CD4-positive, alpha-beta T cell (primary cell): ENCODE measurements around the gene PHOX2A. TPM values are rescaled to one million over a fixed set of nuclear protein-coding genes. Genes with fewer than 3 reads are reported as not detected.

ENCODE experiments used
- ATAC-seq: fragments of 200-7000 bp; cut with Tn5 transposase; one replicate; pipeline ENCODE4 v1.10.0; 2022; ENCODE audit warnings: mild to moderate bottlenecking; ENCODE audit not compliant: poor library complexity
- CTCF ChIA-PET: fragments of 350-600 bp; sonication (Branson Sonifier 250); formaldehyde crosslinking; loops from one replicate; lab custom pipeline; 2021; ENCODE audit warnings: antibody characterized with exemption, inconsistent platforms; lab: Charles Lee
- POLR2A ChIA-PET: fragments of 350-600 bp; sonication (Branson Sonifier 250); formaldehyde crosslinking; loops from one replicate; lab custom pipeline; 2021; ENCODE audit warnings: antibody characterized with exemption, inconsistent platforms; lab: Charles Lee
- DNase-seq, 14 experiments: peaks; one replicate each; pipeline ENCODE4 v3.0.0-alpha.2; 2013 to 2020; ENCODE audit warnings: mixed read lengths in 2 of 14
- H3K27ac ChIP-seq, 2 donors: one replicate each; pipeline versions ENCODE4 v1.5.1 to v1.7.0; 2013; ENCODE audit warnings: low read length in 2 of 2, low read depth in 1 of 2, mild to moderate bottlenecking in 1 of 2
- H3K27me3 ChIP-seq, 2 experiments: 1 replicate in 1 of 2; 2 replicates in 1 of 2; pipeline versions ENCODE4 v1.6.1 to v1.7.0; 2013; ENCODE audit warnings: low read length in 2 of 2, control low read depth in 1 of 2, mild to moderate bottlenecking in 1 of 2, moderate library complexity in 1 of 2; ENCODE audit not compliant: insufficient read depth in 2 of 2, control insufficient read depth in 1 of 2
- H3K36me3 ChIP-seq: one replicate; pipeline ENCODE4 v1.6.1; 2013; ENCODE audit warnings: low read length, control low read depth; ENCODE audit not compliant: insufficient read depth
- H3K4me1 ChIP-seq: one replicate; pipeline ENCODE4 v1.6.1; 2013; ENCODE audit warnings: low read length, control low read depth; ENCODE audit not compliant: insufficient read depth
- H3K4me3 ChIP-seq: one replicate; pipeline ENCODE4 v1.5.1; 2013; ENCODE audit warnings: mild to moderate bottlenecking, low read length, moderate library complexity
- H3K9me3 ChIP-seq, 2 experiments: 1 replicate in 1 of 2; 2 replicates in 1 of 2; pipeline versions ENCODE4 v1.6.1 to v1.7.0; 2013; ENCODE audit warnings: low read length in 2 of 2, mild to moderate bottlenecking in 2 of 2, control low read depth in 1 of 2, moderate library complexity in 1 of 2; ENCODE audit not compliant: control insufficient read depth in 1 of 2, insufficient read depth in 1 of 2
- H3K27ac Mint-ChIP-seq: one replicate; pipeline ENCODE4 v1.8.0; 2020; ENCODE audit warnings: mixed read lengths
- H3K27me3 Mint-ChIP-seq: one replicate; pipeline ENCODE4 v1.8.0; 2021; ENCODE audit warnings: mixed read lengths
- H3K36me3 Mint-ChIP-seq: one replicate; pipeline ENCODE4 v1.8.0; 2021; ENCODE audit warnings: low read depth, mixed read lengths
- H3K4me1 Mint-ChIP-seq: one replicate; pipeline ENCODE4 v1.8.0; 2021; ENCODE audit warnings: low read depth, mixed read lengths
- H3K4me3 Mint-ChIP-seq: one replicate; pipeline ENCODE4 v1.8.0; 2020; ENCODE audit warnings: mild to moderate bottlenecking, mixed read lengths
- H3K9me3 Mint-ChIP-seq: one replicate; pipeline ENCODE4 v1.8.0; 2020; ENCODE audit warnings: mixed read lengths
- CTCF ChIP-seq: fragments of 200-600 bp; IDR thresholded peaks from one replicate; pipeline ENCODE4 v1.8.0; 2022; ENCODE audit warnings: antibody characterized with exemption, mild to moderate bottlenecking
- intact Hi-C, 2 experiments: fragments of 100-400 bp; cut with DNase I in 1 of 2; cut with micrococcal nuclease in 1 of 2; formaldehyde crosslinking; loops; one replicate each; pipeline versions ENCODE4 v1.15.1 to v1.9.0; 2023 to 2025; cut with DNase I, micrococcal nuclease
- total RNA-seq, 174 experiments: library from RNA in 2 of 174; stranded (reverse) in 2 of 174; gene quantifications; one replicate each; pipeline ENCODE4 v1.2.3 and lab custom pipeline; 2021 to 2026

The PHOX2A gene
- total RNA-seq, 2 experiments from 2014 or later, result not detected

GRCh38 chr11:72224564-72225410, 19.2 kb downstream of the PHOX2A start, which contains the start of gene INPPL1:
TSS of gene INPPL1 (plus strand) at chr11:72224767. CDS start at chr11:72224985, 218 bp downstream.
- Histone ChIP-seq H3K27ac (peak within 1 kb of the TSS; percentile 68 to 77), H3K4me1 (peaks cover 31% of the 10 kb centered on the region), H3K36me3 (peaks cover 21% of the 10 kb centered on the region), H3K9me3 (no peaks in the 10 kb centered on the region), H3K27me3 (no peaks in the 10 kb centered on the region), H3K4me3 (peak within 1 kb of the TSS; percentile 91)
- peaks cover 28% of the 10 kb centered on the region for H3K36me3 Mint-ChIP-seq
- no peaks in the 10 kb centered on the region for H3K27me3 Mint-ChIP-seq
- peak within 1 kb of the TSS; percentile 95 for H3K27ac Mint-ChIP-seq
- H3K4me1 Mint-ChIP-seq, result peaks cover 32% of the 10 kb centered on the region
- peak within 1 kb of the TSS; percentile 98 for H3K4me3 Mint-ChIP-seq
- ATAC-seq (no peak), DNase-seq (peak in 10 of 14 experiments; percentile 15 to 71 (median 37))
- TF ChIP-seq CTCF, result no peak
- intact Hi-C loops, result loop anchor here (2.0 to 10.0 kb wide), 9 partner anchors 110 to 1420 kb away; partner anchors contain the start of genes ANAPC15 (in 1 of the 2), ATG16L2 (in 1 of the 2), CLPB (in 1 of the 2) and FCHSD2 (in 1 of the 2)
- CTCF ChIA-PET, result interaction anchor here (1.5 kb wide), 1 partner anchor 81 kb away, joined by 4 read pairs; no protein-coding TSS in a partner anchor
- no peaks in the 10 kb centered on the region for H3K9me3 Mint-ChIP-seq
- POLR2A ChIA-PET, result interaction anchor here (0.6 to 3.8 kb wide), 8 partner anchors 10 to 383 kb away, joined by 3 to 29 read pairs (median 4); partner anchors contain the start of genes RNF121 and XNDC1N

GRCh38 chr11:72223615-72224563, 20.1 kb downstream of the PHOX2A start:
- Histone ChIP-seq H3K27ac (peak overlapping the region; percentile 52 to 77), H3K9me3 (no peaks in the 10 kb centered on the region), H3K4me1 (peaks cover 31% of the 10 kb centered on the region), H3K27me3 (no peaks in the 10 kb centered on the region), H3K4me3 (peak overlapping the region; percentile 91), H3K36me3 (peaks cover 12% of the 10 kb centered on the region)
- H3K4me3 Mint-ChIP-seq, result peak overlapping the region; percentile 98
- ChIA-PET POLR2A (interaction anchor here (0.6 to 3.8 kb wide), 13 partner anchors 10 to 1423 kb away, joined by 3 to 29 read pairs (median 4); partner anchors contain the start of genes ANAPC15, CLPB, RNF121 and XNDC1N), CTCF (interaction anchor here (1.0 to 1.9 kb wide), 4 partner anchors 12 to 207 kb away, joined by 3 to 4 read pairs (median 4); no protein-coding TSS in a partner anchor)
- ATAC-seq, result peak; percentile 27
- peaks cover 32% of the 10 kb centered on the region for H3K4me1 Mint-ChIP-seq
- DNase-seq, result peak in 13 of 14 experiments; percentile 26 to 79 (median 48)
- H3K9me3 Mint-ChIP-seq, result no peaks in the 10 kb centered on the region
- peaks cover 19% of the 10 kb centered on the region for H3K36me3 Mint-ChIP-seq
- peak overlapping the region; percentile 95 for H3K27ac Mint-ChIP-seq
- intact Hi-C loops, result loop anchor here (1.0 to 10.0 kb wide), 12 partner anchors 109 to 1421 kb away; partner anchors contain the start of genes ANAPC15 (in 2 of the 2), ATG16L2 (in 1 of the 2), CLPB (in 1 of the 2) and FCHSD2 (in 1 of the 2)
- no peak for TF ChIP-seq CTCF
- H3K27me3 Mint-ChIP-seq, result no peaks in the 10 kb centered on the region
